WTC11 (cell line): Measurements from ENCODE around the gene ATG7. TPM values are rescaled to one million over a fixed set of nuclear protein-coding genes. Genes with fewer than 3 reads are reported as not detected.

Experiments used
- ATAC-seq: fragments of 200-7000 bp; cut with Tn5 transposase; 2 replicates; pipeline ENCODE4 v1.10.0; 2021; ENCODE audit warnings: mild to moderate bottlenecking, moderate library complexity
- CTCF ChIA-PET: fragments of 300-600 bp; sonication (Branson Sonifier 250); formaldehyde crosslinking; loops from one replicate; lab custom pipeline; 2021; ENCODE audit warnings: antibody characterized with exemption; lab: Charles Lee
- POLR2A ChIA-PET: fragments of 350-600 bp; sonication (Branson Sonifier 250); formaldehyde crosslinking; loops from one replicate; lab custom pipeline; 2021; ENCODE audit warnings: antibody characterized with exemption; lab: Charles Lee
- DNase-seq: peaks from one replicate; pipeline ENCODE4 v3.0.0; 2021; ENCODE audit warnings: low spot score
- H3K27ac Mint-ChIP-seq: 2 replicates; pipeline ENCODE4 v1.8.0; 2021; ENCODE audit warnings: mixed read lengths
- H3K27me3 Mint-ChIP-seq: 2 replicates; pipeline ENCODE4 v1.8.0; 2021; ENCODE audit warnings: low read depth, mild to moderate bottlenecking, moderate library complexity, mixed read lengths
- H3K36me3 Mint-ChIP-seq: 2 replicates; pipeline ENCODE4 v1.8.0; 2021; ENCODE audit warnings: mixed read lengths
- H3K4me1 Mint-ChIP-seq: 2 replicates; pipeline ENCODE4 v1.8.0; 2022; ENCODE audit warnings: mixed read lengths
- H3K4me3 Mint-ChIP-seq: 2 replicates; pipeline ENCODE4 v1.8.0; 2021; ENCODE audit warnings: mild to moderate bottlenecking, moderate library complexity, mixed read lengths
- H3K9me3 Mint-ChIP-seq: 2 replicates; pipeline ENCODE4 v1.8.0; 2021; ENCODE audit warnings: mixed read lengths
- GRHL2 ChIP-seq: fragments of 250-450 bp; sonication (Bioruptor Pico); IDR thresholded peaks from 2 replicates; pipeline ENCODE4 v1.8.0; 2022; ENCODE audit warnings: mild to moderate bottlenecking, moderate library complexity; ENCODE audit not compliant: insufficient replicate concordance, severe bottlenecking
- HMGXB4 ChIP-seq: sonication (generic); formaldehyde crosslinking; IDR thresholded peaks from 2 replicates; pipeline ENCODE4 v1.8.1; 2023; ENCODE audit warnings: mild to moderate bottlenecking, moderate library complexity, missing genetic modification reagents
- JAZF1 ChIP-seq: fragments of 250-450 bp; sonication (Bioruptor Pico); IDR thresholded peaks from 2 replicates; pipeline ENCODE4 v1.9.0; 2021; ENCODE audit warnings: moderate library complexity, mild to moderate bottlenecking, inconsistent platforms
- JUN ChIP-seq: sonication (generic); formaldehyde crosslinking; IDR thresholded peaks from 2 replicates; pipeline ENCODE4 v1.8.0; 2023; ENCODE audit warnings: mild to moderate bottlenecking, missing genetic modification reagents
- MAX ChIP-seq: sonication (generic); formaldehyde crosslinking; IDR thresholded peaks from 2 replicates; pipeline ENCODE4 v1.8.0; 2022; ENCODE audit warnings: mild to moderate bottlenecking, missing genetic modification reagents
- MLX ChIP-seq: sonication (generic); formaldehyde crosslinking; IDR thresholded peaks from 2 replicates; pipeline ENCODE4 v1.8.1; 2023; ENCODE audit warnings: mild to moderate bottlenecking, missing genetic modification reagents, moderate library complexity
- NR2C2 ChIP-seq: sonication (generic); formaldehyde crosslinking; IDR thresholded peaks from 2 replicates; pipeline ENCODE4 v1.8.0; 2022; ENCODE audit warnings: mild to moderate bottlenecking, missing genetic modification reagents
- OVOL2 ChIP-seq: fragments of 250-450 bp; sonication (Bioruptor Pico); IDR thresholded peaks from 2 replicates; pipeline ENCODE4 v1.9.0; 2021; ENCODE audit warnings: mild to moderate bottlenecking, borderline replicate concordance
- SMAD3 ChIP-seq: sonication (generic); formaldehyde crosslinking; IDR thresholded peaks from 2 replicates; pipeline ENCODE4 v1.8.0; 2022; ENCODE audit warnings: missing genetic modification reagents, mild to moderate bottlenecking, borderline replicate concordance
- SMAD4 ChIP-seq: sonication (generic); formaldehyde crosslinking; IDR thresholded peaks from 2 replicates; pipeline ENCODE4 v1.8.0; 2022; ENCODE audit warnings: mild to moderate bottlenecking, missing genetic modification reagents
- TEAD4 ChIP-seq: sonication (generic); formaldehyde crosslinking; IDR thresholded peaks from 2 replicates; pipeline ENCODE4 v1.8.0; 2022; ENCODE audit warnings: mild to moderate bottlenecking, missing genetic modification reagents
- USF1 ChIP-seq: sonication (generic); formaldehyde crosslinking; IDR thresholded peaks from 2 replicates; pipeline ENCODE4 v1.8.0; 2022; ENCODE audit warnings: mild to moderate bottlenecking, missing genetic modification reagents
- ZNF532 ChIP-seq: fragments of 250-450 bp; sonication (Bioruptor Pico); IDR thresholded peaks from 2 replicates; pipeline ENCODE4 v1.9.0; 2021; ENCODE audit warnings: mild to moderate bottlenecking, borderline replicate concordance
- total RNA-seq: library from RNA; stranded (reverse); gene quantifications from 3 replicates; pipeline ENCODE4 v1.2.3, GENCODE V29; 2021
- TF ChIP-seq, protein P1 (sequence below): sonication (generic); formaldehyde crosslinking; IDR thresholded peaks from 2 replicates; pipeline ENCODE4 v1.8.0; 2023; ENCODE audit warnings: missing genetic modification reagents
- TF ChIP-seq, protein P2 (sequence below): sonication (generic); formaldehyde crosslinking; IDR thresholded peaks from 2 replicates; pipeline ENCODE4 v1.8.0; 2022; ENCODE audit warnings: mild to moderate bottlenecking, missing genetic modification reagents
- TF ChIP-seq, protein P3 (sequence below): sonication (generic); formaldehyde crosslinking; IDR thresholded peaks from 2 replicates; pipeline ENCODE4 v1.8.1; 2022; ENCODE audit warnings: mild to moderate bottlenecking, missing genetic modification reagents, moderate library complexity, borderline replicate concordance

The ATG7 gene
- total RNA-seq, 1 experiment from 2014 or later, result 17.5 TPM

DNA sequence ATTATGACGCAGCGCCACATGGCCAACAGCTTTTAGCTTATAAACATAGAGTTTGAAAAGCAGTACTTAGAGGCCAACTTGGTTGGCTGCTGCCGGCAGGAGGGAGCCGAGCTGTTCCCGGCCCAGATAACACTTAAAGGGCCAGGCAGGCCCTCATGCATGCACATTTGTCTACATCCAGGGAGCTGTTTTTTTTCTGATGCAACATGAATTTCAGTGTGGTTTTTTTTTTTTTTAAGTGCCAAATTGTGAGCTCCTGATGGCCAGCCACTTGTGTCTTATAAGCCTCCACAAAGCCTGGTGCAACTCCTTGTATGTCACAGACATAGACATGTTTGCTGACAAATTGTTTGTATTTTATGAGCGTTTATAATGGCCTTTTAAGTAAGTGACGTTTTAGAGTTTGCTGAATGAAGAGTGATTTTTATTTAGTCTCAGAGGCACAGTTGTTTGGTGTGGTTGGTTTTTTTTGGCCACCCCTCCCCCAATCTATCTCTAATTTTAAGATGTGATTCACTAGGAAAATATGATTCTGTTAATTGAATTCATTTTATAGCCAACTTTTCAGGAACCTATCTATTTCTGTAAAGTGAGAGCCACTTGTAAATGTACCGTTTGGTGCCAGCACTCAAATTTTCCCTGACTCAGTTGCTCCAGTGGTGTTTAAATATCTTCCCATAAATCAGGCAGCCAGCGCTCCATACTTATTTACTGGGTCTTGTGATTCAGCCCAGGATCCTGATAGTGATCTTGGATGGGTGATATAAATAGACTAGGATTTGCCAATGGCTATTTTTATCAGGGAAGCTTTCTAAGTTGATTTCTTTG lies 237.2 kb downstream of the ATG7 start:
- Mint-ChIP-seq H3K36me3 (peaks cover 8% of the 10 kb centered on the region), H3K4me1 (peaks cover 34% of the 10 kb centered on the region), H3K4me3 (no peak overlapping the region), H3K9me3 (peaks cover 7% of the 10 kb centered on the region), H3K27ac (peak overlapping the region; percentile 13; the same call in 1 of the 2 replicates), H3K27me3 (no peaks in the 10 kb centered on the region)
- peak; percentile 87 for ATAC-seq
- ChIA-PET POLR2A (no interaction called here), CTCF (interaction anchor here (0.6 to 1.4 kb wide), 6 partner anchors 26 to 503 kb away, joined by 3 to 6 read pairs (median 3); partner anchors contain the start of gene VGLL4)
- TF ChIP-seq OVOL2 (CRISPR knock-in tag), result no peak
- TF ChIP-seq MAX (CRISPR knock-in tag), result no peak
- TF ChIP-seq USF1 (CRISPR knock-in tag), result no peak
- no peak for TF ChIP-seq MLX (CRISPR knock-in tag)
- TF ChIP-seq ZNF532 (CRISPR knock-in tag), result no peak
- no peak for TF ChIP-seq SMAD3 (CRISPR knock-in tag)
- TF ChIP-seq, protein P1, sequence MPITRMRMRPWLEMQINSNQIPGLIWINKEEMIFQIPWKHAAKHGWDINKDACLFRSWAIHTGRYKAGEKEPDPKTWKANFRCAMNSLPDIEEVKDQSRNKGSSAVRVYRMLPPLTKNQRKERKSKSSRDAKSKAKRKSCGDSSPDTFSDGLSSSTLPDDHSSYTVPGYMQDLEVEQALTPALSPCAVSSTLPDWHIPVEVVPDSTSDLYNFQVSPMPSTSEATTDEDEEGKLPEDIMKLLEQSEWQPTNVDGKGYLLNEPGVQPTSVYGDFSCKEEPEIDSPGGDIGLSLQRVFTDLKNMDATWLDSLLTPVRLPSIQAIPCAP, result no peak
- TF ChIP-seq TEAD4, result no peak
- no peak for TF ChIP-seq JAZF1 (CRISPR knock-in tag)
- TF ChIP-seq, protein P2, sequence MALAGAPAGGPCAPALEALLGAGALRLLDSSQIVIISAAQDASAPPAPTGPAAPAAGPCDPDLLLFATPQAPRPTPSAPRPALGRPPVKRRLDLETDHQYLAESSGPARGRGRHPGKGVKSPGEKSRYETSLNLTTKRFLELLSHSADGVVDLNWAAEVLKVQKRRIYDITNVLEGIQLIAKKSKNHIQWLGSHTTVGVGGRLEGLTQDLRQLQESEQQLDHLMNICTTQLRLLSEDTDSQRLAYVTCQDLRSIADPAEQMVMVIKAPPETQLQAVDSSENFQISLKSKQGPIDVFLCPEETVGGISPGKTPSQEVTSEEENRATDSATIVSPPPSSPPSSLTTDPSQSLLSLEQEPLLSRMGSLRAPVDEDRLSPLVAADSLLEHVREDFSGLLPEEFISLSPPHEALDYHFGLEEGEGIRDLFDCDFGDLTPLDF, result no peak
- no peak for TF ChIP-seq HMGXB4 (CRISPR knock-in tag)
- TF ChIP-seq, protein P3, sequence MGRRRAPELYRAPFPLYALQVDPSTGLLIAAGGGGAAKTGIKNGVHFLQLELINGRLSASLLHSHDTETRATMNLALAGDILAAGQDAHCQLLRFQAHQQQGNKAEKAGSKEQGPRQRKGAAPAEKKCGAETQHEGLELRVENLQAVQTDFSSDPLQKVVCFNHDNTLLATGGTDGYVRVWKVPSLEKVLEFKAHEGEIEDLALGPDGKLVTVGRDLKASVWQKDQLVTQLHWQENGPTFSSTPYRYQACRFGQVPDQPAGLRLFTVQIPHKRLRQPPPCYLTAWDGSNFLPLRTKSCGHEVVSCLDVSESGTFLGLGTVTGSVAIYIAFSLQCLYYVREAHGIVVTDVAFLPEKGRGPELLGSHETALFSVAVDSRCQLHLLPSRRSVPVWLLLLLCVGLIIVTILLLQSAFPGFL (CRISPR knock-in tag), result no peak
- no peak for TF ChIP-seq GRHL2 (CRISPR knock-in tag)
- TF ChIP-seq SMAD4, result no peak
- TF ChIP-seq JUN (CRISPR knock-in tag), result no peak
- TF ChIP-seq NR2C2 (CRISPR knock-in tag), result no peak
- DNase-seq, result peak; percentile 28
